ENCODE results near the gene DYNC1I2. TPM values are rescaled to one million over a fixed set of nuclear protein-coding genes. Genes with fewer than 3 reads are reported as not detected.

The DYNC1I2 gene
- total RNA-seq, 1 experiment from 2014 or later: 48.4 TPM

- Histone ChIP-seq H3K27me3 (ENCODE audit: low read length) (no peaks in the 10 kb centered on the region), H3K4me1 (ENCODE audit: low read length) (no peaks in the 10 kb centered on the region), H3K79me2 (ENCODE audit: low read length) (no peaks in the 10 kb centered on the region), H3K9ac (ENCODE audit: low read length) (no peak overlapping the region), H2AFZ (ENCODE audit: low read length) (no peak overlapping the region), H3K9me3 (ENCODE audit: low read length) (no peaks in the 10 kb centered on the region), H3K36me3 (ENCODE audit: insufficient read depth, low read length) (peaks cover 6% of the 10 kb centered on the region; the same call in 1 of the 2 replicates), H3K9me2 (replicated peaks; ENCODE audit: insufficient read depth, low read length) (no peaks in the 10 kb centered on the region), H3K4me3 (ENCODE audit: low read length) (no peak overlapping the region), H4K20me1 (ENCODE audit: insufficient read depth, low read depth, low read length) (no peaks in the 10 kb centered on the region), H3K27ac (ENCODE audit: low read length) (no peak overlapping the region), H3K4me2 (ENCODE audit: low read depth, low read length, poor library complexity, severe bottlenecking) (no peak overlapping the region)
- DNase-seq: no peak
Observed at GRCh38 chr2:171726847-171727450, 39.7 kb downstream of the DYNC1I2 start.

DNA sequence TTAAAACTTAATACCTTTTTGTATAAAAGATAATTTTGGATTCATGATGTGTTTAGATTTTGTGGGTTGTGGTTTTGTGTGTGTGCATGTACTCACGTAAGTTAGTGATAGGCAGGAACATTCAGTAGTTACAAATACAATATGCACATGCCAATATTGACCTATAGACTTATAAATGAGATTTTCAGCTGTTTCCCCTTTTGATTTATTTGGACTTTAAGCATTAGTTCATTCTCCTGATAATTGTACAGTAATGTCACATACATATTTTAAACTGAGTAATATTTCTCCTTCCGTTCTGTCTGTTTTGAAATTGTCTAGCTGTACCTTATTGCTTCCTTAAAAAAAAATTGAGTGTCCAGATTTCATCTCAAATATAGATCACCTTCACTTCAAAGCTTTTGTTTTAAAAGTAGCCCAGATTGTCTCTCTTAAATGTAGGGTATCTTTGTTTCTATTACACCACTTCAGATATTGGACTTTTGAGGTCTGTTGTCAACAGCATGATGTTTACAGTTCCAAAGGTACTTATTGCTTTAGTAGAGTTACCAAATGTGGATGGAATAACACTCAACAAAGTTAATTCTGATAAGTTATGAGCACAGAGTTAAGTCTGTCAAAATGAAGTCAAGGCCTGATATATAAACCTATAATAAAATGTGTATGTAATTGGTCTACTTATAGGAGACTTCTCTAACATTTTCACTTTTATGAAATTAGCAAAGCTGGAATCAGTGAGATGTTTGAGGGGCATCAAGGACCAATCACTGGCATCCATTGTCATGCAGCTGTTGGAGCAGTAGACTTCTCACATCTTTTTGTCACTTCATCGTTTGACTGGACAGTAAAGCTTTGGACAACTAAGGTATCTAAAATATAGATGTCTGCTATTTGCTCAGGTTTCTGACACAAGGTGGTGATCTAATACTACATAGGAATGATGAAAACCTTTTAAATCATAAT lies 42.0 kb downstream of the DYNC1I2 start:
- H3K27ac ChIP-seq (ENCODE audit: low read length): no peak overlapping the region
- no peak overlapping the region for H2AFZ ChIP-seq (ENCODE audit: low read length)
- no peaks in the 10 kb centered on the region for H3K9me3 ChIP-seq (ENCODE audit: low read length)
- H3K4me3 ChIP-seq (ENCODE audit: low read length): no peak overlapping the region
- no peaks in the 10 kb centered on the region for H3K27me3 ChIP-seq (ENCODE audit: low read length)
- H3K36me3 ChIP-seq (ENCODE audit: insufficient read depth, low read length): peaks cover 6% of the 10 kb centered on the region; the same call in 1 of the 2 replicates
- DNase-seq: no peak
- H3K9me2 ChIP-seq (replicated peaks; ENCODE audit: insufficient read depth, low read length): no peaks in the 10 kb centered on the region
- H3K4me1 ChIP-seq (ENCODE audit: low read length): peaks cover 3% of the 10 kb centered on the region
- H3K9ac ChIP-seq (ENCODE audit: low read length): no peak overlapping the region
- H4K20me1 ChIP-seq (ENCODE audit: insufficient read depth, low read depth, low read length): no peaks in the 10 kb centered on the region
- no peak overlapping the region for H3K4me2 ChIP-seq (ENCODE audit: low read depth, low read length, poor library complexity, severe bottlenecking)
- H3K79me2 ChIP-seq (ENCODE audit: low read length): no peaks in the 10 kb centered on the region

DNA sequence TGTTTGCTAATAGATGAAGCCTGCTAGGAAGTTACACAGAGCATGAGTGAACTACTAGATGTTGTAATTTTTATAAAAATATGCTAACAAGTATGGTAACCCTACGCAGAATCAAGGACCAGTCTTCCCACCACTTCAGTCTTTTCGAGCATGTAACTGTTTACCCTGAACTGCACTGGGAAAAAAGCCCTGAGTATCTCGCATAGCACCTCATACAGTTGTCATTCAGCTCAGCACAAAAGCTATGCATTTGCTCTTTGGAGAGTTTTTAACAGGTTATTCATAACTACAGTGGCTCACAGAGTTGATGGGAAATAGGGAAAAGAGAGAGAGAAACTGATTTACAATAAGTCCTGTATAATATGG lies 42.7 kb downstream of the DYNC1I2 start:
- Histone ChIP-seq H3K9me3 (ENCODE audit: low read length) (no peaks in the 10 kb centered on the region), H4K20me1 (ENCODE audit: insufficient read depth, low read depth, low read length) (no peaks in the 10 kb centered on the region), H2AFZ (ENCODE audit: low read length) (no peak overlapping the region), H3K36me3 (ENCODE audit: insufficient read depth, low read length) (peaks cover 6% of the 10 kb centered on the region; the same call in 1 of the 2 replicates), H3K9ac (ENCODE audit: low read length) (no peak overlapping the region), H3K4me1 (ENCODE audit: low read length) (peaks cover 10% of the 10 kb centered on the region), H3K27me3 (ENCODE audit: low read length) (no peaks in the 10 kb centered on the region), H3K4me3 (ENCODE audit: low read length) (no peak overlapping the region), H3K9me2 (replicated peaks; ENCODE audit: insufficient read depth, low read length) (no peaks in the 10 kb centered on the region), H3K79me2 (ENCODE audit: low read length) (no peaks in the 10 kb centered on the region), H3K27ac (ENCODE audit: low read length) (no peak overlapping the region), H3K4me2 (ENCODE audit: low read depth, low read length, poor library complexity, severe bottlenecking) (no peak overlapping the region)
- no peak for DNase-seq

- H3K9ac ChIP-seq (ENCODE audit: low read length): no peak overlapping the region
- DNase-seq: no peak
- H4K20me1 ChIP-seq (ENCODE audit: insufficient read depth, low read depth, low read length): no peaks in the 10 kb centered on the region
- H3K36me3 ChIP-seq (ENCODE audit: insufficient read depth, low read length): 0 out of 2 replicates have a peak, but pooled peaks cover 3% of the 10 kb centered on the region
- H3K9me3 ChIP-seq (ENCODE audit: low read length): no peaks in the 10 kb centered on the region
- no peaks in the 10 kb centered on the region for H3K79me2 ChIP-seq (ENCODE audit: low read length)
- H3K4me1 ChIP-seq (ENCODE audit: low read length): peaks cover 25% of the 10 kb centered on the region
- no peak overlapping the region for H3K4me2 ChIP-seq (ENCODE audit: low read depth, low read length, poor library complexity, severe bottlenecking)
- H3K27me3 ChIP-seq (ENCODE audit: low read length): no peaks in the 10 kb centered on the region
- H3K27ac ChIP-seq (ENCODE audit: low read length): no peak overlapping the region
- no peak overlapping the region for H2AFZ ChIP-seq (ENCODE audit: low read length)
- H3K9me2 ChIP-seq (replicated peaks; ENCODE audit: insufficient read depth, low read length): no peaks in the 10 kb centered on the region
- no peak overlapping the region for H3K4me3 ChIP-seq (ENCODE audit: low read length)
Observed at GRCh38 chr2:171735991-171736710, 48.9 kb downstream of the DYNC1I2 start.

DNA sequence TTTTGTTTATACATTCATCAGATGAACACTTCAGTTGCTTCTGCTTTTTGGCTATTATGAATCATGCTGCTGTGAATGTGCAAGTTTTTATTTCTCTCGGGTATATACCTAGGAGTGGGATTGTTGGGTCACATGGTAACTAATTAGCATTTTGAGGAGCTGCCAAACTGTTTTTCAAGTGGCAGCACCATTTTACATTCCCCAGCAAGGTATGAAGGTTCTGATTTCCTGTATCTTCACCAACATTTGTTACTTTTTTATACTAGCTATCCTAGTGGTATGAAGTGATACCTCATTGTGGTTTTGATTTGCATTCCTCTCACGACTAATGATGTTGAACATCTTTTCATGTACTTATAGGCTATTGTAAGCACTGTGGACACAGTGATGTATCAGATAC lies 53.9 kb downstream of the DYNC1I2 start:
- Histone ChIP-seq H3K4me3 (ENCODE audit: low read length) (no peak overlapping the region), H4K20me1 (ENCODE audit: insufficient read depth, low read depth, low read length) (no peaks in the 10 kb centered on the region), H3K9me2 (replicated peaks; ENCODE audit: insufficient read depth, low read length) (no peaks in the 10 kb centered on the region), H3K4me2 (ENCODE audit: low read depth, low read length, poor library complexity, severe bottlenecking) (peak overlapping the region; percentile 43), H3K9ac (ENCODE audit: low read length) (no peak overlapping the region), H2AFZ (ENCODE audit: low read length) (no peak overlapping the region), H3K27me3 (ENCODE audit: low read length) (no peaks in the 10 kb centered on the region), H3K36me3 (ENCODE audit: insufficient read depth, low read length) (0 out of 2 replicates have a peak, but pooled peaks cover 9% of the 10 kb centered on the region), H3K79me2 (ENCODE audit: low read length) (no peaks in the 10 kb centered on the region), H3K4me1 (ENCODE audit: low read length) (peaks cover 44% of the 10 kb centered on the region), H3K9me3 (ENCODE audit: low read length) (no peaks in the 10 kb centered on the region), H3K27ac (ENCODE audit: low read length) (peak overlapping the region; percentile 32)
- DNase-seq: peak; percentile 79

DNA sequence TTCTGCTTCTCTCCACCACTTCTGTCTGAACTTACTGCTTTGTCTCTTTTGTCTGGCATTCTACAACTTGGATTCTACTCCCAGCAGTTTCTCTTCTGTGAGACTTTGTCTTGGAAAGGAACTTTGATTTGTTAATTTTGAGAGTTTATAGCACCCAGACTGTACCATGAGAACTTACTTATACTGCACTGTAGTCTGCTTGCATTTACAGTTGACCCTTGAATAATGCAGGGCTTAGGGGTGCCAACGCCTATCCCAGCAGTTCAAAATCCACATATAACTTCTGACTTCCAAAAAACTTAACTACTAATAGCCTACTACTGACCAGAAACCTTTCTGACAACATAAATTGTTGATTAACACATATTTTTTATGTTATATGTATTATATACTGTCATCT lies 55.5 kb downstream of the DYNC1I2 start:
- Histone ChIP-seq H2AFZ (ENCODE audit: low read length) (no peak overlapping the region), H3K4me3 (ENCODE audit: low read length) (no peak overlapping the region), H3K36me3 (ENCODE audit: insufficient read depth, low read length) (0 out of 2 replicates have a peak, but pooled peaks cover 9% of the 10 kb centered on the region), H3K79me2 (ENCODE audit: low read length) (no peaks in the 10 kb centered on the region), H3K9me2 (replicated peaks; ENCODE audit: insufficient read depth, low read length) (no peaks in the 10 kb centered on the region), H3K4me1 (ENCODE audit: low read length) (peaks cover 44% of the 10 kb centered on the region), H3K9ac (ENCODE audit: low read length) (no peak overlapping the region), H3K27ac (ENCODE audit: low read length) (peak overlapping the region; percentile 22), H4K20me1 (ENCODE audit: insufficient read depth, low read depth, low read length) (no peaks in the 10 kb centered on the region), H3K27me3 (ENCODE audit: low read length) (no peaks in the 10 kb centered on the region), H3K4me2 (ENCODE audit: low read depth, low read length, poor library complexity, severe bottlenecking) (peak overlapping the region; percentile 44), H3K9me3 (ENCODE audit: low read length) (no peaks in the 10 kb centered on the region)
- DNase-seq: no peak

DNA sequence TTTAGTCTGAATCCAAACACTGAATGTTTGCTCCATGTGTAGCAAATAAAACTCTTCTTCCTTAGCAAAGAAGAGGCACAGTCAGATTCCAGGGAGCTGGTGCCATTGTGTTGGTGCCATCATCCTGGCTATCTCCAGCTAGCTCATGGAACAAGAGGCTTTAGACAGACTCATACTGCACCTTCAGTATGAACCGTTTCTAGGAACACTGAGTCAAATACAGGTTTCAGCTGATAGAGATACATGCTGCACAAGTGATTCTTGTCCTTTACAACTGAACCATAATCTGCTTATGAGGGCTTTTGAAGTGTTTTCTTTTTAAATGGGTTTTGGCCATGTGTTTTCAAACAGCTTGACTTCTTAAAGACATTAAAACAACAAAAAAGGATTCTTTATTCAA lies 57.9 kb downstream of the DYNC1I2 start:
- Histone ChIP-seq H3K27ac (ENCODE audit: low read length) (no peak overlapping the region), H3K9me2 (replicated peaks; ENCODE audit: insufficient read depth, low read length) (no peaks in the 10 kb centered on the region), H3K9ac (ENCODE audit: low read length) (no peak overlapping the region), H3K4me3 (ENCODE audit: low read length) (no peak overlapping the region), H3K79me2 (ENCODE audit: low read length) (no peaks in the 10 kb centered on the region), H3K27me3 (ENCODE audit: low read length) (no peaks in the 10 kb centered on the region), H3K36me3 (ENCODE audit: insufficient read depth, low read length) (0 out of 2 replicates have a peak, but pooled peaks cover 7% of the 10 kb centered on the region), H4K20me1 (ENCODE audit: insufficient read depth, low read depth, low read length) (no peaks in the 10 kb centered on the region), H3K4me2 (ENCODE audit: low read depth, low read length, poor library complexity, severe bottlenecking) (no peak overlapping the region), H3K4me1 (ENCODE audit: low read length) (peaks cover 44% of the 10 kb centered on the region), H3K9me3 (ENCODE audit: low read length) (no peaks in the 10 kb centered on the region), H2AFZ (ENCODE audit: low read length) (no peak overlapping the region)
- DNase-seq: no peak

DNA sequence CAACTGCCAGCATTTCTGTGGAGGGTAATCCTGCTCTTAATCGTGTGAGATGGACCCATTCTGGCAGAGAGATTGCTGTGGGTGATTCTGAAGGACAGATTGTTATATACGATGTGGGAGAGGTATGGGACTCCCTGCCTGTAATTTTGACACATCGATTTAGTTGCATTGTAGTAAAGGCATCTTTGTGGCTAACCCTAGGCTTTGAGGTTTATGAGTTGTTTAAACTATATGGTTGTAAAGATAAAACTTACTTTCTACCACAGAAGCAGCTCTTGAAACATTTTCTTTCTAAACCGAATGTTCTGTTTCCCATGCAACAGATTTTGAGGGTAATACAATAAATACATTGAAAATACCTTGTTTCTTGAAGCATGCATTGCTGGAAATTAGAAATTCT lies 58.5 kb downstream of the DYNC1I2 start:
- no peak for DNase-seq
- H3K4me3 ChIP-seq (ENCODE audit: low read length): no peak overlapping the region
- no peak overlapping the region for H3K9ac ChIP-seq (ENCODE audit: low read length)
- H2AFZ ChIP-seq (ENCODE audit: low read length): no peak overlapping the region
- H3K9me2 ChIP-seq (replicated peaks; ENCODE audit: insufficient read depth, low read length): no peaks in the 10 kb centered on the region
- no peaks in the 10 kb centered on the region for H4K20me1 ChIP-seq (ENCODE audit: insufficient read depth, low read depth, low read length)
- H3K4me2 ChIP-seq (ENCODE audit: low read depth, low read length, poor library complexity, severe bottlenecking): no peak overlapping the region
- no peaks in the 10 kb centered on the region for H3K79me2 ChIP-seq (ENCODE audit: low read length)
- H3K27ac ChIP-seq (ENCODE audit: low read length): no peak overlapping the region
- H3K27me3 ChIP-seq (ENCODE audit: low read length): no peaks in the 10 kb centered on the region
- H3K9me3 ChIP-seq (ENCODE audit: low read length): no peaks in the 10 kb centered on the region
- H3K4me1 ChIP-seq (ENCODE audit: low read length): peaks cover 37% of the 10 kb centered on the region
- 0 out of 2 replicates have a peak, but pooled peaks cover 7% of the 10 kb centered on the region for H3K36me3 ChIP-seq (ENCODE audit: insufficient read depth, low read length)
